Bone marrow (tissue), 2 donors: ENCODE measurements around the gene BAHD1.

Experiments
- DNase-seq, 2 donors: peaks; one replicate each; lab custom pipeline; 2025; lab: John Stamatoyannopoulos, UW

Gene BAHD1

GRCh38 chr15:40440743-40441564 is at the start of gene BAHD1:
TSS of gene BAHD1 (plus strand) at chr15:40440953. CDS start at chr15:40458465, 17,512 bp downstream.
- DNase-seq: peak; percentile 81

- no peak for DNase-seq
Measured at GRCh38 chr15:40392986-40393948, 47.5 kb upstream of the BAHD1 start.

DNA sequence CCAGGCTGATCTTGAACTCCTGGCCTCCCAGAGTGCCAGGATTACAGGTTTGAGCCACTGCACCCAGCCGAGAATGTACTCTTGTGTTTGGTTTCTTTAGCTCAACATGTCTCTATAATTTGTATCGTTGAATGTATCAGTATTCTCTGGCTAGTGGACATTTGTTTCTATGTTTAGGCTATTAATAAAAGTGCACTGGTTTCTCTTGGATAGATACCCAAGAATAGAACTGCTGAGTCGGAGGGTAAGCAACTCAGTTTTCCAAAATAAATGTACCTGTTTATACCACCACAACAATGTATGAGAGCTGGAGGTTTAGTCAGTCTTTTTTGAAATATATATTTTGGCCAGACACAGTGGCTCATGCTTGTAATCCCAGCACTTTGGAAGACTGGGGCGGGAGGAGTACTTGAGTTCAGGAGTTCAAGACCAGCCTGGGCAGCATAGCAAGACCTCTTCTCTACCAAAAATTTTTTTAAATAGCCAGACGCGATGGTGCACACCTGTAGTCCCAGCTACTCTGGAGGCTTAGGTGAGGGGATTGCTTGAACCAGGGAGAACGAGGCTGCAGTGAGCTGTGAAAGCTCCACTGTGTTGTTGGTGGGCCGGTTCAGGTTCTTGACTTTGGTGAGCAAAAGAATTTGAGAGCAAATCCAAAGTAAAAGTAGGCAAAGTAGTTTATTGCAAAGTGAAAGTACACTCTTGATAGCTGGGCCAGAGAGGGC is 42.9 kb upstream of the BAHD1 start:
- DNase-seq: no peak

- DNase-seq: peak in 1 of 2 donors; percentile 73
Measured at GRCh38 chr15:40398413-40398873, 42.3 kb upstream of the BAHD1 start.

- no peak for DNase-seq
Measured at GRCh38 chr15:40399370-40399769, 41.4 kb upstream of the BAHD1 start.

DNA sequence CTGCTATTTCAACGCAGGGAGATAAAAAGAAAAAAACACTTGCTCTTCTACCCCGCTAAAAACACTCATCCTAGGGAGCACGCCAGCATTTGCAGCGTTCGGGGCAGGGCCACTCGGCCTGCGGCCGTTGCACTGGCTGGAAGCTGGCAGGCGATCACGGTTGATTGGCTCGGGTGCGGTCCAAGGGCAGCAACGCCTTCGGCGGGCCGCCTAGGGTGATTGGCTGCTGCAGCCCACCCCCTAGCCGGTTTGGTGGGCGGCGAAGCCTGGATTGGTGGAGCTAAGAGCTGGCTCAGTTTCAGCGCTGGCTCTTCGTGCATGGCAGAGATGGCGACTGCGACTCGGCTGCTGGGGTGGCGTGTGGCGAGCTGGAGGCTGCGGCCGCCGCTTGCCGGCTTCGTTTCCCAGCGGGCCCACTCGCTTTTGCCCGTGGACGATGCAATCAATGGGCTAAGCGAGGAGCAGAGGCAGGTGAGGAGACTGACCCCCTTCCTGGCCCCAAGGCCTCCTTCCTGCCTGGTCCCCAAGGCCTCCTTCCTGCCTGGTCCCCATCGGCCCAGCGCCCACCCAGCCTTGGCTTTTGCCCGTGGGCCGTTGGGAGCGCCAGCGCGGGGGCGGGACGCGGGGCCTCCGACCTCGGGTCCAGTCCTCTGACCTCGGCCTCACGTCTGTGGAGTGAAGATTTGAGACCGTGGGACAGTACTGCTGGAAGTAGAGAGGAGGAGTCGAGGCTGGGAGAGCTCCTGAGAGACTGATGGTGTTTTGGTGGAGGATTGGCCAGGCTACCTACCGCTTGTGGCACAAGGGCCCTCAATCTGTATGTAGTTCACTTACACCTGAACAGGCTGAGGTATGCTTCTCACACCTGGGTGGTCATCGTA is 35.0 kb upstream of the BAHD1 start, which contains the start of gene IVD:
Gene IVD, plus strand, starts transcription at position 295 of the 881 bp plus-strand sequence. Its CDS starts 33 bp downstream, at position 328.
- peak; percentile 50 to 91 for DNase-seq

DNA sequence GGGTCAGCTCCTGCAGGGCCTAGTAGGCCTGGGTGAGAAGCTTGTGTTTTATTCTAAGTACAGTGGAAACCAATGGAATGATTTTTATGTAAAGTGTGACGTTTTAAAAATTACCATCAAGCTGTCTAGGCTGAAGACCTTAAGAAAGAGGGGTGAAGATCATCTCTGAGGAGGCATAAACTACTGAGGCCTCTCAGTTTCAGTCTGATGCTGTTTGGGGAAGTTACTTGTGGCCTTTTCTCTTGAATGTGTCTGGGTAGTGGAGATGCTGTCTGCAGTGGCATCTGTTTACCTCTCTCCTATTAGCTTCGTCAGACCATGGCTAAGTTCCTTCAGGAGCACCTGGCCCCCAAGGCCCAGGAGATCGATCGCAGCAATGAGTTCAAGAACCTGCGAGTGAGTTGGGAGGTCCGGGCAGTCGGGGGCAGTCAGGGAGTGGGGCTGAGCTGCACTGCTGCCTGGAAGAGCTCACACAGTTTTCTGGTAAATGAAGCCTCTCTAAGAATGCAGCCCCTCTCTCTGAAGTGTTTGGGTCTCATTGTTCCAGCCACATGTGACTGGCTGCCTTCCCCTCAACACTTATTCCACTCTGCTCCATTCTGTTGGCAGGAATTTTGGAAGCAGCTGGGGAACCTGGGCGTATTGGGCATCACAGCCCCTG is 33.3 kb upstream of the BAHD1 start:
- DNase-seq: no peak

GRCh38 chr15:40409366-40409765 is 31.4 kb upstream of the BAHD1 start:
- DNase-seq: no peak

GRCh38 chr15:40410476-40410875 is 30.3 kb upstream of the BAHD1 start:
- DNase-seq: no peak

- DNase-seq: no peak
Measured at GRCh38 chr15:40412095-40412759, 28.5 kb upstream of the BAHD1 start.

GRCh38 chr15:40413036-40413435 is 27.7 kb upstream of the BAHD1 start:
- DNase-seq: no peak

GRCh38 chr15:40414816-40415215 is 25.9 kb upstream of the BAHD1 start:
- DNase-seq: no peak

GRCh38 chr15:40415226-40415625 is 25.5 kb upstream of the BAHD1 start:
- DNase-seq: no peak

GRCh38 chr15:40416056-40416455 is 24.7 kb upstream of the BAHD1 start:
- DNase-seq: no peak

DNA sequence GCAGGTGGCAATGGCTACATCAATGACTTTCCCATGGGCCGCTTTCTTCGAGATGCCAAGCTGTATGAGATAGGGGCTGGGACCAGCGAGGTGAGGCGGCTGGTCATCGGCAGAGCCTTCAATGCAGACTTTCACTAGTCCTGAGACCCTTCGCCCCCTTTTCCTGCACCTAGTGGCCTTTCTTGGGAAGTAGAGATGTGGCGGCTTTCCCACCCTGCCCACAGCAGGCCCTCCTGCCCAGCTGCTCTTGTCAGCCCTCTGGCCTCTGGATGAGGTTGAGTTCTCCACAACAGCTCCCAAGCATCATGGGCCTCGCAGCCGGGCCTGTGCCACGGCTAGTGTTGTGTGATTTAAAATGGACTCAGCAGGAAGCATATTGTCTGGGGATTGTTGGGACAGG is 22.6 kb upstream of the BAHD1 start:
- DNase-seq: no peak

DNA sequence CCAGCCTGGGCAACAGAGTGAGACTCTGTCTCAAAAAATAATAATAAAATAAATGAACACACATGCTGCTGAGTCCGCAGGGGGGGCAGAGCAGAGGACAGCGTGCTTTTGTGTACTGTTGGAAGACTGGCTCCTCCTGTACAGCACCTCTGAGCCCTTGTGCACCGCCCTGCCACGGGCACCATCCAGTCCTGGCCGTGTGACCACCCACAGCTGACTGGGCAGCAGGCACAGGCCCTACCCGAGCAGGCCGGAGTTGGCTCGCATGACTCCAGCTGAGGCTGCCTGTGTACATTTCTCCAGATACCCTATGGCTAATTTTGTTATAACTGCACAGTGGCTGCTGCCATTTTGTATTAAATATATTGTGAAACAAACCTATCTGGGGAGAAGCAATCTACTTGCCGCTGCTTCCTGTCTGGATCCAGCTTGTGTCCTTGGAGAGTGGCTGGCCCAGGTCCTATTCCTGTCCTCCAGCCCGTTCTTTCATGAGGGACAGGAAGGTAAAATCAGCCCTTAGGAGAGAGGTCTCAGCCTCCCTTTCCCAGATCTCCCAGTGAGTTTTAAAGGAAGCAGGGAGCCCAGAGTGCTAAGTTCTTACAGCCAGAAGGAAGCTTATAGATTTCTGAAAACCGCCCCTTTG is 20.6 kb upstream of the BAHD1 start:
- DNase-seq: no peak

DNA sequence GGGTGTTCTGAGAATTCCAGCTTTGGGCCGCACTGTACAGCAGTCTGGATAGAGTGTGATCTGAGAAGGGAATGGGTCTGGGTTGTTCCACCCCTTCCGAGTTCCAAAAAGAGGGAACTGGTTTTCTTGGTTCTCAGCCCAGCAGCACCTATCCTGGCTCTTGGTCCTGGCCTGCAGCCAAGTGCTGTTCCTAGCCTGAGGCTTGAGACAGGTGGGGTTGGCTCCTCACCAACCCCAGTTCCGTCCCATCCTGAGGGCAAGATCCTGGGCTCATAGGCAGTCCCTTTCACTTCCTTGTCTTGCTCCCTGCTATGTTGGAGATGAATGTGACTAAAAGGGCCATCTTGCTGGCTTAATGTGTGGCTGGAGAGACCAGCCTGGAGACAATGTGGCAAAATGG is 20.0 kb upstream of the BAHD1 start:
- no peak for DNase-seq

- DNase-seq: peak; percentile 10 to 69
Measured at GRCh38 chr15:40421246-40422157, 19.3 kb upstream of the BAHD1 start.
